Muscle of leg (tissue), 11 donors: Measurements from ENCODE around the gene PRPSAP1. TPM values are rescaled to one million over a fixed set of nuclear protein-coding genes. Genes with fewer than 3 reads are reported as not detected.
"Not testable (repeated sequence)": the region's sequence is repeated elsewhere in the genome, so short reads cannot be mapped to it uniquely, and the experiment has no call there.

ENCODE experiments used
- DNase-seq: peaks from one replicate; pipeline ENCODE4 v3.0.0; 2013
- H3K27ac ChIP-seq: one replicate; pipeline ENCODE4 v1.5.1; 2013; ENCODE audit warnings: mild to moderate bottlenecking, low read length, control low read depth
- H3K27me3 ChIP-seq: one replicate; pipeline ENCODE4 v1.6.1; 2013; ENCODE audit warnings: low read length; ENCODE audit not compliant: control insufficient read depth, insufficient read depth
- H3K36me3 ChIP-seq: one replicate; pipeline ENCODE4 v1.6.1; 2013; ENCODE audit warnings: low read length; ENCODE audit not compliant: control insufficient read depth, insufficient read depth
- H3K4me1 ChIP-seq: one replicate; pipeline ENCODE4 v1.6.1; 2013; ENCODE audit warnings: low read length; ENCODE audit not compliant: control insufficient read depth, insufficient read depth
- H3K4me3 ChIP-seq: one replicate; pipeline ENCODE4 v1.5.1; 2013; ENCODE audit warnings: low read length, control low read depth
- H3K9me3 ChIP-seq: replicated peaks from 2 replicates; pipeline ENCODE4 v1.6.1; 2013; ENCODE audit warnings: low read depth, low read length; ENCODE audit not compliant: control insufficient read depth
- WGBS: methylation state at CpG from one replicate; pipeline ENCODE4 v1.1.5; 2013; ENCODE audit warnings: missing lambda C conversion rate; ENCODE audit not compliant: insufficient coverage; 5-methylcytosine and 5-hydroxymethylcytosine counted together
- polyA plus RNA-seq, 8 donors: library from polyadenylated mRNA; unstranded; fragments of 120-200 nt; gene quantifications; one replicate each; pipeline versions ENCODE4 v1.2.1 to v1.2.3, GENCODE V29; 2013; ENCODE audit warnings: inconsistent platforms in 1 of 8, low replicate concordance in 1 of 8; ENCODE audit not compliant: insufficient read length in 8 of 8, insufficient read depth in 1 of 8
- total RNA-seq: library from RNA; stranded (reverse); fragments of 120-200 nt; gene quantifications from one replicate; pipeline ENCODE4 v1.2.4, GENCODE V29; 2013

The PRPSAP1 gene
- total and polyA plus RNA-seq, 9 donors = 20.7 to 40.4 (median 32.5) TPM

GRCh38 chr17:76270770-76271668 is 82.7 kb downstream of the PRPSAP1 start:
- 84% methylated on average over 5 of the region's 14 CpGs for WGBS
- peak overlapping the region; percentile 85 for H3K27ac ChIP-seq
- H3K9me3 ChIP-seq = no peaks in the 10 kb centered on the region
- H3K27me3 ChIP-seq = no peaks in the 10 kb centered on the region
- H3K4me3 ChIP-seq = peak overlapping the region; percentile 48
- DNase-seq = peak; percentile 55
- peaks cover 26% of the 10 kb centered on the region for H3K36me3 ChIP-seq
- H3K4me1 ChIP-seq = peaks cover 73% of the 10 kb centered on the region

GRCh38 chr17:76270127-76270592 is 83.6 kb downstream of the PRPSAP1 start:
- DNase-seq = no peak

GRCh38 chr17:76268991-76269981 is 84.4 kb downstream of the PRPSAP1 start:
- H3K36me3 ChIP-seq = peaks cover 26% of the 10 kb centered on the region
- WGBS = 73% methylated on average over 10 of the region's 12 CpGs
- H3K27me3 ChIP-seq = no peaks in the 10 kb centered on the region
- DNase-seq = no peak
- H3K27ac ChIP-seq = peak overlapping the region; percentile 35
- H3K4me1 ChIP-seq = peaks cover 78% of the 10 kb centered on the region
- H3K9me3 ChIP-seq = no peaks in the 10 kb centered on the region
- H3K4me3 ChIP-seq = no peak overlapping the region

More at GRCh38 chr17:76270127-76270592, 83.6 kb downstream of the PRPSAP1 start:
- Histone ChIP-seq H3K9me3 (no peaks in the 10 kb centered on the region), H3K36me3 (peaks cover 26% of the 10 kb centered on the region), H3K27ac (peak overlapping the region; percentile 13), H3K4me3 (no peak overlapping the region), H3K27me3 (no peaks in the 10 kb centered on the region), H3K4me1 (peaks cover 73% of the 10 kb centered on the region)
- 79% methylated on average over 17 of the region's 26 CpGs for WGBS

- Histone ChIP-seq H3K9me3 (no peaks in the 10 kb centered on the region), H3K36me3 (peaks cover 26% of the 10 kb centered on the region), H3K4me3 (no peak overlapping the region), H3K27me3 (no peaks in the 10 kb centered on the region), H3K27ac (peak overlapping the region; percentile 75), H3K4me1 (peaks cover 73% of the 10 kb centered on the region)
- DNase-seq = peak; percentile 76
- WGBS = 80% methylated on average over 1 of the region's 9 CpGs
Observed at GRCh38 chr17:76268015-76268749, 85.5 kb downstream of the PRPSAP1 start.

GRCh38 chr17:76267581-76268001 is 86.1 kb downstream of the PRPSAP1 start:
- H3K9me3 ChIP-seq, H3K4me3 ChIP-seq, H3K27me3 ChIP-seq, DNase-seq: not testable (repeated sequence)
- Histone ChIP-seq H3K4me1 (peaks cover 69% of the 10 kb centered on the region), H3K36me3 (peaks cover 26% of the 10 kb centered on the region), H3K27ac (peak overlapping the region; percentile 75)
- no CpG with 5 or more reads among the region's 13 CpGs for WGBS

- H3K4me1 ChIP-seq = peaks cover 64% of the 10 kb centered on the region
- peak overlapping the region; percentile 64 for H3K4me3 ChIP-seq
- H3K27me3 ChIP-seq = no peaks in the 10 kb centered on the region
- H3K36me3 ChIP-seq = peaks cover 26% of the 10 kb centered on the region
- no peak for DNase-seq
- H3K27ac ChIP-seq = peak overlapping the region; percentile 72
- H3K9me3 ChIP-seq = no peaks in the 10 kb centered on the region
- WGBS = 78% methylated on average over 4 of the region's 4 CpGs
Observed at GRCh38 chr17:76267051-76267576, 86.6 kb downstream of the PRPSAP1 start.

- peak; percentile 50 for DNase-seq
- 14% methylated on average over 3 of the region's 12 CpGs for WGBS
- H3K9me3 ChIP-seq = no peaks in the 10 kb centered on the region
- H3K27me3 ChIP-seq = no peaks in the 10 kb centered on the region
- H3K36me3 ChIP-seq = peaks cover 26% of the 10 kb centered on the region
- peak overlapping the region; percentile 72 for H3K27ac ChIP-seq
- H3K4me3 ChIP-seq = peak overlapping the region; percentile 64
- H3K4me1 ChIP-seq = peaks cover 61% of the 10 kb centered on the region
Observed at GRCh38 chr17:76266244-76266938, 87.3 kb downstream of the PRPSAP1 start.

- Histone ChIP-seq H3K4me1 (peaks cover 54% of the 10 kb centered on the region), H3K4me3 (peak overlapping the region; percentile 64), H3K27ac (peak overlapping the region; percentile 72), H3K27me3 (no peaks in the 10 kb centered on the region), H3K9me3 (no peaks in the 10 kb centered on the region), H3K36me3 (peaks cover 26% of the 10 kb centered on the region)
- under 1% methylated on average over 67 of the region's 76 CpGs for WGBS
- DNase-seq = peak; percentile 78
Observed at GRCh38 chr17:76265624-76266243, 88.0 kb downstream of the PRPSAP1 start.
